Gastrocnemius medialis (tissue), 4 donors: ENCODE measurements around the gene HOXB8.

Experiments
- CTCF ChIP-seq, 5 experiments: fragments of 450-650 bp in 3 of 5; fragments of 200-600 bp in 2 of 5; sonication (generic) in 2 of 5; IDR thresholded peaks in 4 of 5; conservative IDR thresholded peaks in 1 of 5; 1 replicate in 4 of 5; 2 replicates in 1 of 5; pipeline ENCODE4 v1.5.1; 2016 to 2019; ENCODE audit warnings: antibody characterized with exemption in 5 of 5, mild to moderate bottlenecking in 3 of 5, moderate library complexity in 3 of 5
- POLR2A ChIP-seq, 2 donors: fragments of 450-650 bp; IDR thresholded peaks; one replicate each; pipeline ENCODE4 v1.6.1; 2017; ENCODE audit warnings: antibody characterized with exemption in 2 of 2, mild to moderate bottlenecking in 2 of 2, moderate library complexity in 2 of 2

- TF ChIP-seq CTCF (IDR thresholded peaks at IDR 0.05 in 4 of 5, conservative IDR thresholded peaks at IDR 0.05 in 1 of 5) (no peak), POLR2A (IDR thresholded peaks at IDR 0.05) (no peak)
Observed at GRCh38 chr17:48644159-48644558, 29.1 kb upstream of the HOXB8 start.
